Non-pigmented ciliary epithelial cell (primary cell): ENCODE data around the gene TULP3.
"Not testable (repeated sequence)": the region's sequence is repeated elsewhere in the genome, so short reads cannot be mapped to it uniquely, and the experiment has no call there.

Experiments used
- DNase-seq: peaks from one replicate; pipeline ENCODE4 v3.0.0-alpha.2; 2010; ENCODE audit warnings: low read depth

TULP3 gene

GRCh38 chr12:2890388-2891239 lies at the start of gene TULP3:
TSS of gene TULP3 (plus strand) at chr12:2890891. CDS start at chr12:2890948, 57 bp downstream.
- peak; percentile 84 for DNase-seq

DNA sequence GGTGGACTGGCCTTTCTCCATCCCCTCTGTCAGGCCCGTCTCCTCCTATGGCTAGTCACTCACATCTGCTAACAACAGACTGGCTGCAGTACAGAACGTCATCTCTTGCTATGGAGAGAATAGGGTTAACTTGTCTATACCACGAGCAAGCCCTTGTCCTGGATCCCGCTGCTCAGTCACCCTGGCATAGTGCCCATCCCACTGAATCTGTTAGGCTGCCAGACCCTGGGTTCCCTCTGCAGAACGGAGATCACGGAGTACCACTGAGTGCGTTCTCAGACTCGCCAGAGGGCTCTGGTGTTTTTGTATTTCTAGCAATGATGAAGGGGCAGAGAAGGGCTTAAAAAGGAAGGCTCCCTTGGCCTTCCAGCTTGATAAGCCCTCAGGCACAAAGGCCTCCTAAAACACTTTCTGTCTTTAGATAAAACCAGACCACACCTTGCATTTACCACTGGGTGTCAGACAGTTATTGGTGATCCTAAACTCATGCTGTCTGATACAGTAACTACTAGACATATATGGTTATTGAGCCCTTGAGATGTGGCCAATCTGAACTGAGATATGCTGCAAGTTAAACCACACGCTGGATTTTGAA lies 49.5 kb upstream of the TULP3 start:
- no peak for DNase-seq

DNA sequence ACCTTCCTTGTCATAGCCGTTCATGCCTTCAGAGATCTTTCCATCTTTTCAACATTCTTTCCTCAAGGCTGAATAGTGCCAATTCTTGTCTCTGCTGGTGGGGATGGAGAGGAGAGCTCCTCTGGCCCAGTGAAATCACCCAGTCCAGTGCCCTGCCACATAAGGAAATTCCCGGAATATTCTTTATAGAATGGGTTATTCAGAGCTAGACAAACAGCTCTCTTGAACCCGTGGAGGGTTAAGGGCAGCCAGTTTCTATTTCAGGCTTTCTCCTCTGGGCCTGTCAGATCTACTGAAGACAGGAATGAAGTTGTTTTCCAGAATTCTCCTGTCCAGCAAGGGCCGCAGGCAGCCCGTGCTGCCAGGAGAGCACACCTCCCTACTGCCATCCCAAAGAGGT lies 47.7 kb upstream of the TULP3 start:
- no peak for DNase-seq

GRCh38 chr12:2844786-2845185 lies 45.9 kb upstream of the TULP3 start:
- DNase-seq = no peak

DNA sequence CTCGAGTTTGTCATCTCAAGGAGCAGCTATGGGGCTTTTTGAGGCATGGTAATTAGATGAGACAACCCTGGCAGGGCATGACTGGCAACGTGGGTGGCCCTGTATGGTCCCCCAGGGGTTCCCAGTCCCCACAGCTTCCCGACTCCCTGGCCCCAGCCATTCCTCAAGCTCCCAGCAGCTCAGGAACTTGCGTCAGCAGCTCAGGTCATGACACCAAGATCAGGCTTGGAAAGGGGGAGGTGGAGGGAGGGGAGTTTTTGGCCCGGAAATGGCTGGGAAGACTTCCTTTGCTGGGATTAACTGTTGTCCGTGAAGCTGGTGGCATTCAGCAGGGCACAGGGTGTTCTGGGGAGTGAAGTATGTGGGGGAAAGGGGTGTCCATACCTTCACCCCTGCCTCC lies 45.4 kb upstream of the TULP3 start:
- no peak for DNase-seq

GRCh38 chr12:2851931-2852330 lies 38.8 kb upstream of the TULP3 start:
- no peak for DNase-seq

DNA sequence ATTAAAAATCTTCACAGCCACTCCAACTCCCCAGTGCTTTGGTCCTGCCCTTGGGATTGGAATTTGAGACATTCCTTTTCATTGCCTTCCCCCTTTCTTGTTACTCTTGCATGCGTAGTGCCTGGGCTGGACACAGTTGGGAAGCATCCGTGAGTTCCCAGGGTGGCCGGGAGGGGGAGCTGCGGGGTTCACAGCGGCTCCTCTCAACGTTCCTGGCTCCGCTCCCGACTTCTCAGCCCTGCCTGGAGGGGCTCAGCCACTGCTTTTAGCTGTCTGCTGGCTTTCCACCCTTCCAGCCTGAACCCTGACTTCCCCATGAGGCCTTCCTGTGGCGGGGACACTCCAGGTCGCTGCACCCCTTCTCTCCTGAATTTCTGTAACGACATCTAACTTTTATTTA lies 37.1 kb upstream of the TULP3 start:
- DNase-seq = no peak

- DNase-seq = no peak
Observed at GRCh38 chr12:2854669-2855453, 35.8 kb upstream of the TULP3 start.

- no peak for DNase-seq
Observed at GRCh38 chr12:2855546-2855945, 35.1 kb upstream of the TULP3 start.

- DNase-seq = no peak
Observed at GRCh38 chr12:2856051-2856450, 34.6 kb upstream of the TULP3 start.

DNA sequence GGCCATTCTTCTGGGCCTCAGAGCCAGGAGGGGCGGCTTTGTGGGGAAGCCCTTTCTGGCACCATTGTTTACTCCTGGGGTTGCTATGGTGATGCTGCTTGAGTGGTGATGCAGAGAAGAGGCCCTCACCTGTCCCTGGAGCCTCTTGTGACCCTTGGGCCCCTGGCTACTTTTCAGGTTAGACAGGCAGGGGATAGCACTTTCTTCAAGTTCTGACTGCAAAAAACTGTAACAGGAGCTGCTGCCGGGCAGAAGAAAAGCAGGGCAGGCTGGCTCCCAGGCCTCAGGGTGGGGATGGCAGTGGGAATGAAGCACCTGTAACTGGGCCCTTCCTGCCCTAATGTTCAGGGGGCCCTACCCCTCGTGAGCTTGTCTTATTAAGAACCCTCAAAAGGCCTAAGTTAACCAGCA lies 33.7 kb upstream of the TULP3 start, which contains the start of gene TEX52:
Gene TEX52, minus strand, starts transcription at position 19 of the 411 bp plus-strand sequence. Its CDS starts 13 bp downstream, at position 6.
- DNase-seq = no peak

- no peak for DNase-seq
Observed at GRCh38 chr12:2857576-2857975, 33.1 kb upstream of the TULP3 start.

DNA sequence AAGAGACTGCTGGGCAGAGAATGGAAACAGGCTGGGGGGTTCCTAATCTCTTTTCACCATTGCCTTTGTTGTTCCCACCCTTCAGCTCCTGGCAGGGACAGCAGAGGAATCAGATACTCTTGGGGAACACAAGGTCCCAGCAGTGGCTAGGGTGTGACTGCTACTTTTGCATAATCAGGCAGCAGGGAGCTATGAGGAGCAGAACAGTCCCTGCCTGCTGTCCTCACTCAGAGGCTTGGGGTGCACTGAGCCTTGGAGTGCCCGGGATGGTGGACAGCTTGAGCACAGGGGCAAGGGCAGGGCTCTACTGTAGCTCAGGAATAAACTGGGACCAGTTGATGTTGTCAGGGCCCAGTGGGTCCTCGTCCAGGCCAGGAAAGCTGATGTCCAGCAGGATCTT lies 32.4 kb upstream of the TULP3 start:
- no peak for DNase-seq

DNA sequence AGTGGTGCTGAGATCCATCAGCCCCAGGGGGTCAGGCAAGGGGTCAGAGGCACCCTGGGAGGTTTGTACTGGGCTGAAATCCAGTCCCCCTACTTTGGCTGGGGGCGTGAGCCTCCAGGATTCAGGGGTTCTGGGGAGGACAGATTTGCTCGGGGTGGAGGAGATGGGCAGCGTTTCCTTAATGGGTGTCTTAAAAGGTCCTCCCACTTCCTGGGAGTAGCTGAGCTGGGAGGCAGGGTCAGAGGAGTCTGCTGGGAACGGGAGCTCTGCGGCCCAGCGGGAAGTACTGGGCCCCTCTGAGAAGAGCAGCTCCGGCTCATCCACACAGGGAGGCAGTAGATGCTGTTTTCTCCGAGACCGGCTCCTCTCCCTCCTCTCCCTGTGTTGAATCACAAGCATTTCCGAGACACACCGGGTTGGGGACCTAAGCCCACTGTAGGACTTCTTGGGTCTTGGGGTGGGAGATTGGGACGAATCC lies 31.7 kb upstream of the TULP3 start:
- DNase-seq = no peak

DNA sequence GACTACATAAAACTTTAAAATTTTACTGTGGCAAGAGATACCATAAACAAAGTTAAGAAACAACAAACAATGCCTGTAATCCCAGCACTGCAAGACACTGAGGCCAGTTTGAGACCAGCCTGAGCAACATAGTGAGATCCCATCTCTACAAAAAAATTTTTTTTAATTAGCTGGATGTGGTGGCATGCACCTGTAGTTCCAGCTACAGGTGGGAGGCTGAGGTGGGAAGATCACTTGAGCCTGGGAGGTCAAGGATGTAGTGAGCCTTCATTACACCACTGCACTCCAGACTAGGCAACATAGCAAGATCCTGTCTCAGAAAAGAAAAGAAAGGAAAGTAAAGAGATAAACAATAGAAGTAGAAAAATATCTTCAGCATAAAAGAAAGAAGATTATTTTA lies 30.5 kb upstream of the TULP3 start:
- DNase-seq = no peak

DNA sequence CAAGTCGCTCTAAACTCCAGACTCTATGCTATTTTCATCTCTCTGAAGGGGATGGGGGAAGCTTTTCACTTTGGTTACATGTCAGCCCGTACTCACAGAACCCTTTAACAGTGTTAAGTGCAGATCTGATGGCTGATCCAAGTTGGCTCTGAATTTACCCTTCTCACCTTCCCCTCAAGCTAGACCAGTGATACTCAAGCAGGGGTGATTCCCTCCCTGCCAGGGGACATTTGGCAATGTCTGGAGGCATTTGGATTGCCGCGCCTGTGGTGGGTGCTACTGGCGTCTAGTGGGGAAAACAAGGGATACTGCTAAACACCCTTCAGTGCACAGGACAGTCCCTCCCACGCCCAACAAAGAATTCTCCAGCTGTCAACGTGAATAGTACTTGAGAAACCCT lies 27.8 kb upstream of the TULP3 start:
- DNase-seq = no peak

DNA sequence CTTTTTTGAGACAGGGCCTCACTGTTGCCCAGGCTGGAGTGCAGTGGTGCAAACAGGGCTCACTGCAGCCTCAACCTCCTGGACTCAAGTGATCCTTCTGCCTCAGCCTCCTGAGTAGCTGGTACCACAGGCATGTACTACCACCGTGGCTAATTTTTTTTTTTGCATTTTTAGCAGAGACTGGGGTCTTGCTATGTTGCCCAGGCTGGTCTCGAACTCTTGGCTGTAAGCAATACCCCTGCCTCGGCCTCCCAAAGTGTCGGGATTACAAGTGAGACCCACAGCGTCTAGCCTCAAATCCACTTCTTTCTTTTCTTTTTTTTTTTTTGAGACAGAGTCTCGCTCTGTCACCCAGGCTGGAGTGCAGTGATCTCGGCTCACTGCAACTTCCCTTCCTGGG lies 27.3 kb upstream of the TULP3 start:
- not testable (repeated sequence) for DNase-seq

DNA sequence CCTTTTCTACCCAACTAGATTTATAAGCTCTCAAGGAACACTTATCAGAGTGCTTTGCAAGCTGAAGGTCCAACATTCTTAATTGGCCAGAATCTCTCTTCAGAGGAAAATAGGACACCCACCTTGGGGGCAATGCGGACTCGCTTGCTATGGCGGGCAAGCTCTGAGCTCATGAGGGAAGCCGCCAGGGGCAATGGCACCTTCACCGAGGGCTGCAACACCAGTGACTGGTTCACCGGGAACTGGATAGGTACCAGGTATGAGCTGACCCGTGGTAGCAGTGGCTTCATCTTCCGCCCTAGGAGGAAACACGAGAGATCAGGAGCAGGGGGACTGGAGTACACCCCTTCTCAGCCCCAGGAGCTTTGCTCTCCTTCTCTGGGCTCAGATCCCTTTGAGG lies 26.5 kb upstream of the TULP3 start:
- no peak for DNase-seq

DNA sequence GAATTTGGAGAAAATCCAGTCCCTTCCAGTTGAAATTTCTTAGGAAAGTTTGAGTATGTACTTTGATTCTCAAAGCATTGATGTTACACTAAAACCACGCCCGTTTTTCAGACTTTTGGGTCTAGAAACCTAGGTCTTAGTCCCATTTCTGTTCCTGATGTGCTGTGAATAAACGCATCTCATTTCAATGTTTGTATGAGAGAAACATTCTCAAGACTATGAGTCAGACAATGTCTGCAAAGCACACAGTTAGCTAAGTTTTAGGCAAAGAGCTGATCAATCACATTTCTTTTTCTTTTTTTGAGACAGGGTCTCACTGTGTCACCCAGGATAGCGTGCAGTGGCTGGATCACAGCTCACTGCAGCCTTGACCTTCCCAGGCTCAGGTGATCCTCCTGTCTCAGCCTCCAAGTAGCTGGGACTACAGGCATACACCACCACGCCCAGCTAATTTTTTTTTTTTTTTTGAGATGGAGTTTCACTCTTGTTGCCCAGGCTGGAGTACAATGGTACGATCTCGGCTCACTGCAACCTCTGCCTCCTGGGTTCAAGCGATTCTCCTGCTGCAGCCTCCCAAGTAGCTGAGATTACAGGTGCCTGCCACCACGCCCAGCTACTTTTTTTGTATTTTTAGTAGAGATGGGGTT lies 21.6 kb upstream of the TULP3 start:
- not testable (repeated sequence) for DNase-seq

DNA sequence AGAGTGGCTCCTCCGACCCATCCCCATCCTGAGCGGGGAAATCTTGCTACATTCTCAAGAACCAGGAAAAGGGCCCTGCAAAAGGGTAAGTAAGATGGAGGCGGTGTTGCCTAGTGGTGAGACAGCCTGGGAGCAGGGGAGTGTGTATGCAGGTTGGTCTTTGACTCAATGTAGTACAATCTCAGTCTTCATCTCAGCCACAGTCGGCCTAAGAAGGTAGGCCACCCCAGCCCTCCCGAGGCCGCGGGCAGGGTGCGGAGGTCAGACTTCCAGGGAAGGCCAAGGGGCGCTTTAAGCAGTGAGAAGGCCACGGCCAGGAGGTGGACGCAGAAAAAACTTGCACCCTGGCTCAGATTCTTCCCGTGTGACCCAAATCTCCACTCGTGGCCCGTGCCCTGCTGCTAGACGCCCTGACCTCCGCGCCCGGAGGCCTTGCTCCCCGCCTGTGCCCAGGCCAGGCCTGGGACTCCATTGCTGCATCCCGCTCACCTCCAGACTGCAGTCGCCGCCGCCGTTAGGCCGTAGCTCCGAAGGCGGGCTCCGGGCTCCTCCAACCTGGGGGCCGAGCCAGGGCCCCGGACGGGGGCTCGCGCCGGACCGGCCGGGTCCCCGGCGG lies 14.2 kb upstream of the TULP3 start:
- DNase-seq = no peak

- no peak for DNase-seq
Observed at GRCh38 chr12:2877047-2877952, 13.4 kb upstream of the TULP3 start, which contains the start of the genes FOXM1 and RHNO1. TSS of gene FOXM1 (minus strand) at chr12:2877174. CDS start at chr12:2874478, 2,696 bp downstream. TSS of gene RHNO1 (plus strand) at chr12:2877223. CDS start at chr12:2885367, 8,144 bp downstream.
